Measurements from ENCODE around the gene PERM1. TPM values are rescaled to one million over a fixed set of nuclear protein-coding genes. Genes with fewer than 3 reads are reported as not detected.

PERM1 gene
- total RNA-seq, 4 donors from 2014 or later = 0.39 to 1.9 (median 1.4) TPM; not detected in 1

DNA sequence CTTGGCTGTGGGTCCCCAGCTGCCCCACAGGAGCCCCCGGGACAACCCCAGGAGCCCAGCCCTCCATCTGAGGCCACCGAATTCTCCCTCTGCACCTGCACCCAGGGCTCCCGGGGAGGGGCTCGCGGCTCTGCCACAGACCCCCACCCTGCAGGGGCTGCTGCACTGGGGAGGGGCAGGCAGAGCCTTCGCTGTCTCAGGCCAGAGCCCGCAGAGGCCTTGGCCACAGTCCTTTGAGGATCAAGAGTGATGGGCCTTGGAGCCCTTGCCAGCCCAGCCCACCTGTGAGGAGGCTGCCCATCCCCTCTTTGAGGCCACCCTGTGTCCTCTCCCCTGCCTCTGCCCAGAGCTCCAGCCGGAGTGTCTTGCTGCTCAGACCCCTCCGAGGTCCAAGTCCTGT lies 6.5 kb downstream of the PERM1 start:
- Histone ChIP-seq H3K4me1 (peaks cover 0 to 14% (median 5%) of the 10 kb centered on the region in 3 donors), H3K27ac (no peak overlapping the region), H3K4me3 (peak overlapping the region in 1 of 2 donors; percentile 44), H3K27me3 (peaks cover 75% of the 10 kb centered on the region), H3K36me3 (no peaks in the 10 kb centered on the region), H3K9me3 (no peaks in the 10 kb centered on the region)
- 37 to 65% methylated on average over 2 of the region's 9 CpGs for WGBS, 2 donors (ENCODE audit: low coverage in 1 of 2)
- TF ChIP-seq POLR2A (IDR thresholded peaks at IDR 0.05) (no peak), POLR2AphosphoS5 (IDR thresholded peaks at IDR 0.05) (no peak), EP300 (IDR thresholded peaks at IDR 0.05) (no peak)
- TF ChIP-seq, protein P1, sequence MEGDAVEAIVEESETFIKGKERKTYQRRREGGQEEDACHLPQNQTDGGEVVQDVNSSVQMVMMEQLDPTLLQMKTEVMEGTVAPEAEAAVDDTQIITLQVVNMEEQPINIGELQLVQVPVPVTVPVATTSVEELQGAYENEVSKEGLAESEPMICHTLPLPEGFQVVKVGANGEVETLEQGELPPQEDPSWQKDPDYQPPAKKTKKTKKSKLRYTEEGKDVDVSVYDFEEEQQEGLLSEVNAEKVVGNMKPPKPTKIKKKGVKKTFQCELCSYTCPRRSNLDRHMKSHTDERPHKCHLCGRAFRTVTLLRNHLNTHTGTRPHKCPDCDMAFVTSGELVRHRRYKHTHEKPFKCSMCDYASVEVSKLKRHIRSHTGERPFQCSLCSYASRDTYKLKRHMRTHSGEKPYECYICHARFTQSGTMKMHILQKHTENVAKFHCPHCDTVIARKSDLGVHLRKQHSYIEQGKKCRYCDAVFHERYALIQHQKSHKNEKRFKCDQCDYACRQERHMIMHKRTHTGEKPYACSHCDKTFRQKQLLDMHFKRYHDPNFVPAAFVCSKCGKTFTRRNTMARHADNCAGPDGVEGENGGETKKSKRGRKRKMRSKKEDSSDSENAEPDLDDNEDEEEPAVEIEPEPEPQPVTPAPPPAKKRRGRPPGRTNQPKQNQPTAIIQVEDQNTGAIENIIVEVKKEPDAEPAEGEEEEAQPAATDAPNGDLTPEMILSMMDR (IDR thresholded peaks at IDR 0.05) = no peak
- ATAC-seq = no peak

DNA sequence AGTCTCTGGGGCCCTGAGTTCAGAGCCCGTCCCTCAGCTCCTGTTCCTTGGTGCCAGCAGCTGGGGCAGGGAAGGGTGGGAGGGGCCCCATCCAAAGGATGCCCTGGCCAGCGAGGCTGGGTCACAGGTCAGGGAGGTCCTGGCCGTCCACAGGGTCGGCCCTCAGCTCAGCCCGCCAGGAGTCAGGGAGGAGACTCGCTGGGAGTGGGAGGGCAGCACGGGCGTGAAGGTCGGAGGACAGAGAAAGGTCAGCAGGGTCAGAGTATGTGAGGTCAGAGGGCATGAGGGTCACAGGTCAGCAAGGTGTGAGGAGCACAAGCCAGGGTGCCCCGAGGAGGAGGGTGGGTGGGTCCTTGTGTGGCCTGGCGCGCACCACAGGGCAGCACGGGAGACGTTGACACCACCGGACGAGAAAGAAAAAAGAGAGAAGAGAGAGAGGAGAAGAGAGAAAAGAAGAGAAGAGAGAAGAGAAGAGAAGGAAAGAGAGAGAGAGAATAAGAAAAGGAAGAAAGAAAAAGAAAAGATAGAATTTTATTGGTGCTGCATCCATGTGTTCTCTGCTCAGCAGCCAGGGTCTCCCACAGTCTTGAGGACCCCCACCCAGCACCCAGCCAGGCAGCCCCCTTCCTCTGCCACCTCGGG lies 7.1 kb downstream of the PERM1 start:
- H3K9me3 ChIP-seq = no peaks in the 10 kb centered on the region
- TF ChIP-seq EP300 (IDR thresholded peaks at IDR 0.05) (no peak), POLR2A (IDR thresholded peaks at IDR 0.05) (no peak), POLR2AphosphoS5 (IDR thresholded peaks at IDR 0.05) (no peak)
- TF ChIP-seq, protein P1 (IDR thresholded peaks at IDR 0.05) = no peak
- H3K4me3 ChIP-seq = no peak overlapping the region
- H3K36me3 ChIP-seq = no peaks in the 10 kb centered on the region
- H3K27ac ChIP-seq = no peak overlapping the region
- ATAC-seq = no peak
- WGBS, 2 donors (ENCODE audit: low coverage in 1 of 2) = 61 to 62% methylated on average over 5 to 13 of the region's 17 CpGs
- H3K27me3 ChIP-seq = peaks cover 76% of the 10 kb centered on the region
- peaks cover 0 to 14% (median 5%) of the 10 kb centered on the region in 3 donors for H3K4me1 ChIP-seq

DNA sequence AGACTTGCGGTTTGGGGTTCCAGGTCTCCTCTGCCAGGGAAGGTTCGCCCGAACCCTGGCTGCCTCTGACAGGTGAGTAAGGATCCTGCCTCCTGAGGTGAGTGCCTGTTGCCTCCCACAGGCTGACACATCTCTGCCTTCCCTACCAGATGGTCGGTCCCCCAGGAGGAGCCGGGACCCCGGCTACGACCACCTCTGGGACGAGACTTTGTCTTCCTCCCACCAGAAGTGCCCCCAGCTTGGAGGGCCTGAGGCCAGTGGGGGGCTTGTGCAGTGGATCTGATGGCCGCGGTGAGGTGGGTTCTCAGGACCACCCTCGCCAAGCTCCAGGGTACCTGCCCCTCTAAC lies 7.6 kb downstream of the PERM1 start:
- no peak overlapping the region for H3K27ac ChIP-seq
- no peak overlapping the region for H3K4me3 ChIP-seq
- WGBS, 2 donors (ENCODE audit: low coverage in 1 of 2) = 60% methylated on average over 1 of the region's 11 CpGs; no CpG with 5 or more reads in 1 of the 2 donors
- no peaks in the 10 kb centered on the region for H3K9me3 ChIP-seq
- TF ChIP-seq POLR2A (IDR thresholded peaks at IDR 0.05) (no peak), EP300 (IDR thresholded peaks at IDR 0.05) (no peak), POLR2AphosphoS5 (IDR thresholded peaks at IDR 0.05) (no peak)
- TF ChIP-seq, protein P1 (IDR thresholded peaks at IDR 0.05) = no peak
- H3K36me3 ChIP-seq = no peaks in the 10 kb centered on the region
- ATAC-seq = no peak
- peaks cover 81% of the 10 kb centered on the region for H3K27me3 ChIP-seq
- H3K4me1 ChIP-seq = peaks cover 0 to 14% (median 5%) of the 10 kb centered on the region in 3 donors

DNA sequence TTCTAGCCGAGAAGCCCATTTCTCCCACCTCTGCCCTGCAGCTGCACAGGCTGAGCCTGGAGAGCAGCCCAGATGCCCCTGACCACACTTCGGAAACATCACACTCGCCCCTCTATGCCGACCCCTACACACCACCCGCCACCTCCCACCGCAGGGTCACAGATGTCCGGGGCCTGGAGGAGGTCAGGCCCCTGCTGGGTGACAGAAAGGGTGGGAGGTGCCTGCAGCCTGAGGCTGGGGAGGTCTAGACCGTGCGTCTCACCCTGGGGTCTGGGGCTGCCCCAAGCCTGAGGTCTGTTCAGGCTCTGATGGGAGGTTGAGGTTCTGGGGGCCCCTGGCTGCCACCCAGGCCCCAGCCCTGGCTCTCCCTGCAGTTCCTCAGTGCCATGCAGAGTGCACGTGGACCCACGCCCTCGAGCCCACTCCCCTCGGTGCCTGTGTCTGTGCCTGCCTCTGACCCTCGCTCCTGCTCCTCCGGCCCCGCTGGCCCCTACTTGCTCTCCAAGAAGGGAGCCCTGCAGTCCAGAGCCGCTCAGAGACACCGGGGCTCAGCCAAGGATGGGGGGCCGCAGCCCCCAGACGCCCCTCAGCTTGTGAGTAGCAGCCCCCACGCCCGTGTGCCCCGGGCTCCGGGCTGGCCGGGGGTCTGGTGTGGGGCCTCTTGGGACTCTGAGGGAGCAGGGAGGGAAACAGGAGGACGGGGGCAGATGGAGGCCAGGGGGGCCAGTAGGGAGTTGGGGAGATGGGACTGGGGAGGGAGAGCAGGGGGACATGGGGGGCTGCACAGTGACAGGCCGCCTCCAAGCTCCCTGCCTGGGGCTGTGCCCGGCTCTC lies 8.2 kb downstream of the PERM1 start:
- TF ChIP-seq EP300 (IDR thresholded peaks at IDR 0.05) (no peak), POLR2AphosphoS5 (IDR thresholded peaks at IDR 0.05) (no peak), POLR2A (IDR thresholded peaks at IDR 0.05) (no peak)
- TF ChIP-seq, protein P1 (IDR thresholded peaks at IDR 0.05) = no peak
- no peak for ATAC-seq
- no peaks in the 10 kb centered on the region for H3K9me3 ChIP-seq
- H3K27ac ChIP-seq = no peak overlapping the region
- no peak overlapping the region for H3K4me3 ChIP-seq
- WGBS, 2 donors (ENCODE audit: low coverage in 1 of 2) = 70% methylated on average over 2 of the region's 28 CpGs; no CpG with 5 or more reads in 1 of the 2 donors
- H3K4me1 ChIP-seq = peaks cover 0 to 14% (median 5%) of the 10 kb centered on the region in 3 donors
- H3K36me3 ChIP-seq = no peaks in the 10 kb centered on the region
- peaks cover 86% of the 10 kb centered on the region for H3K27me3 ChIP-seq

Data from gastroesophageal sphincter (tissue), 4 donors.